ENCODE results near the gene PTPN3. TPM values are rescaled to one million over a fixed set of nuclear protein-coding genes. Genes with fewer than 3 reads are reported as not detected.

PTPN3 gene
- polyA plus RNA-seq, 1 donor: 2.0 TPM

DNA sequence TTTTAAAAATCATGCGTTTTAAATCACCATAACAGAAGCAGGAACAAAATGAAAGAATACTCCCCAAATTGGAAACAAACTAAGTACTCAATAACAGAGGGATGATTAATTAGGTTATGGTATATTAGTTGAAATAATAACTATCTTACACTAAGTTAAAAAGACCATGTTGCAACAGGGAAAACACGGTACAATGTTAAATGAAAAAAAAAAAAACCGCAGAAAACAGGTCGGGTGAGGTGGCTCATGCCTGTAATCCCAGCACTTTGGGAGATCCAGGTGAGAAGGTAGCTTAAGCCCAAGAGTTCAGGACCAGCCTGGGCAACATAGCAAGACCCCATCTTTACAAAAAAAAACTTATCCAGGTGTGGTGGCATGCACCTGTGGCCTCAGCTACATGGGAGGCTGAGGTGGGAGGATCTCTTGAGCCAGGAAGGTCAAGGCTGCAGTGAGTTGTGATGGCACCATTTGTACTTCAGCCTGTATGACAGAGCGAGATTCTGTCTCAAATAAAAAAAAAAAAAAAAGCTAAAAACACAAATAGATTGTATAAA is 2.4 kb upstream of the PTPN3 start:
- DNase-seq: no peak

GRCh38 chr9:109499631-109500410 is 1.7 kb upstream of the PTPN3 start:
- no peak for DNase-seq

GRCh38 chr9:109499093-109499630 is 1.1 kb upstream of the PTPN3 start:
- DNase-seq: no peak

GRCh38 chr9:109497226-109498153 is 617 bp downstream of the PTPN3 start:
- no peak for DNase-seq

- DNase-seq: no peak
These were observed 1.3 kb downstream of the PTPN3 start for GRCh38 chr9:109496841-109497225.

DNA sequence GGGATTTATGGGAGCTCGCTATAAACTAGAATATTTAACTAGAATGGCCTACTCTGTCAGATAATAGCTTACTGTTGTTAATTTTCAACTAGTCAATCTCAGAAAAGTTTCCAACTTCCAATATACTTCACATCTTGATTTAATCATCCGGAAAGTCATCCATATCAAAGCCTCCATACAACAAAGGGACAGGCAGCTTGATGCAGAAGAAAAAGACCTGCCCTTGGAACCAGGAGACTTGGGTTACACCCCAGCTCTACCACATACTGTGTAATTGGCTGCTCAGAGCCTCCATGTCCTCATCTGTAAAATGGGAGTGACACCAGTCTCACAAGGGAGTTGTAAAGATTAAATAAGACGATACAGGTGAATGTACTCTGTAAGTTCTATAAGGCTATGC is 1.9 kb downstream of the PTPN3 start:
- no peak for DNase-seq

DNA sequence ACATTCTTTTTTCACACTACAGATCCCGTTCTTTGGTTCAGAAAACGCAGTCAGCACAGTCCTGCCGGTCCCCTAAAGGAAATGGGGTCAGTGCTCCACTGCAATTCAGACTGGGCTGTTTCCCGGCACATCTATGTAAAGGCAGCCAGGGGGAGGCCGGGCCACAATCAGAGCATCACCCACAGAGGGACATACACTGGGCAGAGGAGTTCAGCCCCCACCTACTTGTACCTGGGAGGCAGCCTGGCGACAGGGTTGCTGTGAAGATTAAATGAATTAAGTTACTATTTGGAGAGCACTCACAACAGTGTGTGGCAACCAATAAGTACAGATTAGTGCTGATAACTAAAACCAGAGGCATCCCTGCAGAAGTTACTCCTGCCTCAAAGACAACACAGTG is 4.5 kb downstream of the PTPN3 start:
- no peak for DNase-seq

DNA sequence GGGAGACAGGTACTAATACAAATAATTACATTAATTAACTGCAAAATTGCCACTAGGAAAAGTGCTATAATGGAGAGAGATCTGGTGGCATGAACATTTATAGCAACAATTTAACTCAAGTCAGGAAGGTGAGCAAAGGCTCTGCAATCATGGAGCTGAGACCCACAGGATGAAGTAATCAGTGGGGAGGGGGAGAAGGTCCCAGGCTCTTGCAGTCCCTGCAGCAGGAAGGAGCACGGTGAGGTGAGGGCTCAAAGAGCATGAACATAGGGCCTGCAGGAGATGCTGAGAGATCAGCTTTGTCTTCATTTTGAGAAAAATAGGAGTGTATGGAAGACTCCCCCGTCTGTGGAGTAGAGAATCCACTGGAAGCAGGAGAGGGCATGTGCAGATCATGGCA is 6.5 kb downstream of the PTPN3 start:
- DNase-seq: no peak

DNA sequence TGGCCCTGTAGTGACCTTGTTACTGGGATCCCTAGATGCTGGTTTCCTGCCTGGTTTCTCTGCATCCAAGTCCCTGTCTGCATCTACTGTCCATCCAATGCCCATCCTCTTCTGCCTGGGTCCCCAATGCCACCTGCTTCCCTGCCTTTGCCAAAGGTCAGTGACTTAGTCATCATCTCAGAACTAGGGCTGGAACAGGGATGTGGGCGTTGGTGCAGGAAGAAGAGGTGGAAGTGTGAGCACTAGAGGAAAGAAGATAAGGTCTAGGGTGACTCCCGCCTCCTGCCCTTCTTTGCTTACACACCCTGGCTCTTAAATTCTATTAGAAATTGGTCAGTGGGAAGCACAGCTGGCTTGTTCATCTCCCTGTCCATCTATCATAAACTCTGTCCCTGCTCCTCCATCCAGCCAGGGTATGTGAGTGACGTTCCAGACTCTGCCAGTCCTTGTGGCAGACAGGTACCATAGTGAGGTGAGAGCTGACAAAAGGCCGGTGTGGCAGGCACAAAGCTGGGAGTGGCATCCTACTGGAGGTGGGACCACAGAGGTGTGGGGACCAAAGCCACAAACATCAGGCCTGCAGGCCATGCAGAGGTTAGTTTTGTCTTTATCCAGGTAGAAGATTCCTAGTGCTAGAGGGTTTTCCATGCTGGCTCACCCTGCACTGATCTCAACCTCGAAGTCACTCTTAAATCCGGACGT is 9.2 kb downstream of the PTPN3 start:
- no peak for DNase-seq

GRCh38 chr9:109488351-109488750 is 9.8 kb downstream of the PTPN3 start:
- peak; percentile 60 for DNase-seq

DNA sequence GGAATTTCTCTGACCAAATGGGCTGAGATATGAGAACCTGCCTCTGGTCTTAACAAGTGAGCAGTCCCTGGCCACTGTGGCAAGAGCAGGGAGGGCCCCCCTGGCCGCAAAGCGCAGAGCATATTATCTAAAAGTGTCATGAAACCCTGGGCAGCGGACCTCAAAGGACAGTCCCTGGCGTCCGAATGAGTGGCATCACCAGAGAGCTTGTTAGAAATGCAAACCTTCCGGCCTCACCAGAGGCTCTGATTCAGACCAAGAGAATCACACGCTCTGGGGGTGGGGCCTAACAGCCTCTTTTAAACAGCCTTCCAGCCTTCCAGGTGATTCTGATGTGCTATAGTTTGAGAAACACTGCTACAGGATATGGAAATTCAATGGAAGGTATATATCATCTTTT is 10.9 kb downstream of the PTPN3 start:
- DNase-seq: no peak

DNA sequence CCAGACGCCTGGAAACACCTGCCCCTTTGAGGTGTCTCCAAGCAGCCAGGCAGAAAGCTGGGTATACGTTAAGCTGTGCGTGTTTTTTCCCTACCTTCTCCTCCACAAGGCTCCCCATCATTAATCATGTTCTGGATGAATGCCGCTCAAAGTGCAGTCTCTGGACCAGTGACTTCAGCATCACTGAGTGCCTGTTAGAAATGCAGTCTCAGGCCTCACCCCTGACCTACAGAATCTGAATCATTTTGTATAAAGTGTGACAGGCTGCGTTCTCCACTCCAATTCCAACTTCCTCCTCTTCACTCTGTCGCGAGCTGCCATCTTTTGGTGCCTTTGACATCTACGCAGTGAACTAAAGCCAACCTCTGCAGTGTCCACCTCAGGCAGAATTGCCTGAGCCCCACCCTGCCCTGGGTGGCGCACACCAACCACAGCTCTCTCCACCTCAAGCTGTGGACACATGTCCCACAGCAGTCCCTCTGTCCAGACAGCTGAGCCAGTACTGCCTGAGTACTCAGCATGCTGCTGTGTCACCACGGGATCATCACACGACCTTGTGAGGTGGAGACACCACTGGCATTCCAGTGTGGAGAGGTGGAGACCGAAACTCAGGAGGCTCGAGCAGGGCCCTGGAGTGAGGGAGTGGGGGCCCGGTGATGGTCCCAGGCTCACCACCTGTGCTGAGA is 14.2 kb downstream of the PTPN3 start:
- DNase-seq: no peak

- no peak for DNase-seq
These were observed 15.7 kb downstream of the PTPN3 start for GRCh38 chr9:109482391-109482916.

- DNase-seq: no peak
These were observed 16.3 kb downstream of the PTPN3 start for GRCh38 chr9:109481856-109482255.

GRCh38 chr9:109479822-109480221 is 18.3 kb downstream of the PTPN3 start:
- DNase-seq: no peak

DNA sequence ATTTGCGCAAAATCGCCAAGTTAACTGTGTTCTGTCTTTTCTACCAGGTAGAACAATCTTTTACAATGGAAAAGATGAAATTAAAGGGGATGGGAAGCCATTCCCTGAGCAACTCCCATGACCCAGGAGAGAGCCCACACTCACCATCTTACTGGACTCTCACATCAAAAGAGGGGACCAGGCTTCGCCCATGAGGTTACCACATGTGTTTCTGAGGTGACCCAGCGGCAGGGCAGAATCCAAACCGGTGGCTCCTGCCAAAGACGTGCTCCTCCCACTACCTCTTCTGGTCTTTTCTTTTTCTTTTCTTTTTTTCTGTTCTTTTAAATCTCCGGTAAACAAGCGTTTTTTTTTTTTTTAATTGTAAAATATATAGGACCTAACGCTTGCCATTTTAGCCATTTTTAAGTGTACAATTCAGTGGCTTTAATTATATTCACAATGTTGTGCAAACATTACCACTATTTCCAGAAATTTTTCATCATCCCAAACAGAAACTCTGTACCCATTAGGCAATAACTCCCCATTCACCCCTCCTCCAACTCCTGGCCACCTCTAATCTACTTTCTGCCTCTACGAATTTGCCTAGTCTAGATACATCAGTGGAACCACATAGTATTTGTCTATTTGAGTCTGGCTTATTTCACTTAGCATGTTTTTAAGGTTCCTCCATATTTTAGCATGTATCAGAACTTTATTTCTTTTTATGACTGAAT is 19.3 kb downstream of the PTPN3 start:
- no peak for DNase-seq

DNA sequence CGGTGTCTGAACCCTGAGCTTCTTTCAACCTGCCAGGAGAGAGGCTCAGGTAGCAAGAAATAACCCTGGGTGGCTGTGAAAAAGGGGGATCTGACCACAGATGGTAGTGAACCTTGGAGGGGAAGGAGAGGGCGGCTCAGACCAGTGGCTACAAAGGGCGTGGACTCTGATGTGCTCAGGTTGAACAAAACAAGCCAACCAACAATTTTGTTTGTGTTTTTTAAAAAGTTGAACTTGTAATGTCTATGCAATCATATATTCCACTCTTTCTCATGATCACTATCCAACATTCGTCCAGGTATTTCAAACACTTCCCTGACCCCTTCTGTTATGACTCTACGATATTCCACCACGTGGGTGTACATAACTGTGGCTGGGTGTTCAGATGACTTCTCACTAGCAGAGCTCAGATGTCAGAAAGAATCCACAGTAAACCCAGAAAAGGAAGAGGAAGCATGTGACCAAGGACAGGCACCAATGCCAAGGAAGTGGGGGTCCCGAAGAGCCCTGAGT is 20.0 kb downstream of the PTPN3 start:
- DNase-seq: no peak

DNA sequence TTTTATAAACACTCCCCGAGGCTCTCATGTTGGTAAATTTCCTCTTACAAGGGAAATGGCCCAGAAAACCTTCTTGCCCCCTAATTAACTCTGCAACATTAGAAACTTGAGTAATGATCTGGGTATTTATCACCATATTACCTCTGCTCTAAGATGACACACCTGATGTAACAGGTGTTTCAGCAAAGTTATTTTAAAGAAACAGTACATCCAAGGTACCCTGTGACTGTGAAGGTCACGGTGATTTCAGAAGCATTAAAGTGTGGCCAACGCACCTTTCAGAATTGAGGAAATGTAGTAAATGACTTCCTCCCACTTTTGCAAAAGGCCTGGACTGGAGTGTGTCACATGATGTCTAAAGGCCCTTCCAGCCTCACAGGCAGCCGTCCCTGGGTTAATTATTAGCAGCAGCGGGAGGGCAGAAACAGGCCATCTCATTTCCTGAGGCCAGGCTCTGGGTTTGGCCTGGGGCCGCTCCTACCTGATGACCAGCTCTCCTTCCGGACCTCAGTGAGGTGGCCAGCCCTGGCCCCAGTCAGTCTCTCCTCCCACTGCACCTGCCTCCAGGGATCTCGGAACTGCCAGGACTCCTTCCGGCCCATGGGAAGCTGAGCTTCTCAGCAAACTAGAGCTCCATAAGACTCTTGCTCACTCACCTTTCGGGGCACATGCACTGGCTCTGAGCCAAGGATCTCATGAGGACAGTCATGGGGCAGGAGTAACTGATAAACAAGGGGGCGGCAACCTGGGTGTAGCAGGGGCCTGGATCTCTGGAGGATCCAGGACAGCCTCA is 20.7 kb downstream of the PTPN3 start:
- DNase-seq: no peak

GRCh38 chr9:109476642-109477257 is 21.4 kb downstream of the PTPN3 start:
- no peak for DNase-seq
